Measurements from ENCODE around the gene WFDC11. TPM values are rescaled to one million over a fixed set of nuclear protein-coding genes. Genes with fewer than 3 reads are reported as not detected.
"Not testable (repeated sequence)": the region's sequence is repeated elsewhere in the genome, so short reads cannot be mapped to it uniquely, and the experiment has no call there.

Gene WFDC11
- total RNA-seq, result not detected

DNA sequence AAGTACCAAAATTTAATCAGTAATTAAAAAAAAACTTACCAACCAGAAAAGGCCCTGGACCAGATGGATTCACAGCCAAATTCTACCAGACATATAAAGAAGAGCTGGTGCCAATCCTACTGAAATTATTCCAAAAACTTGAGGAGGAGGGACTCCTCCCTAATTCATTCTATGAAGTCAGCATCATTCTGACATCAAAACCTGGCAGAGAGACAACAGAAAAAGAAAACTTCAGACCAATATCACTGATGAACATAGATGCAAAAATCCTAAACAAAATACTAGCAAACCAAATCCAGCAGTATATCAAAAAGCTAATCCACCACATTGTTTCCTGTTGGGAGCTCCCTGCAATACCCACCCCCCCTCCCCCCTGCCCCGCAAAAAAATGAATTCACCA lies at the start of gene WFDC11:
WFDC11 (minus strand) TSS at position 101 of the 400 bp plus-strand sequence. CDS start 19,639 bp downstream, outside the sequence.
- DNase-seq (ENCODE audit: low read depth in 2 of 3, low spot score in 2 of 3), result no peak

DNA sequence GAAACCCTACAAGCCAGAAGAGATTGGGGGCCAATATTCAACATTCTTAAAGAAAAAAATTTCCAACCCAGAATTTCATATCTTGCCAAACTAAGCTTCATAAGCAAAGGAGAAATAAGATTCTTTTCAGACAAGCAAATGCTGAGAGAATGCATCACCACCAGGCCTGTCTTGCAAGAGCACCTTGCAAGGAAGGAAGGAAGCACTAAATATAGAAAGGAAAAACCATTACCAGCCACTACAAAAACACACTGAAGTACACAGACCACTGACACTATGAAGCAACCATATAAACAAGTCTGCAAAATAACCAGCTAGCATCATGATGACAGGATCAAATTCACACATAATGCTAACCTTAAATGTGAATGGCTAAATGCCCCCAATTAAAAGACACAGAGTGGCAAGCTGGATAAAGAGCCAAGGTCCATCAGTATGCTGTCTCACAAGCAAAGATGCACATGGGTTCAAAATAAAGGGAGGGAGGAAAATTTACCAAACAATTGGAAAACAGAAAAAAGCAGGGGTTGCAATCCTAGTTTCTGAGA lies 46.2 kb upstream of the WFDC11 start:
- not testable (repeated sequence) for DNase-seq (ENCODE audit: low read depth in 2 of 3, low spot score in 2 of 3)

DNA sequence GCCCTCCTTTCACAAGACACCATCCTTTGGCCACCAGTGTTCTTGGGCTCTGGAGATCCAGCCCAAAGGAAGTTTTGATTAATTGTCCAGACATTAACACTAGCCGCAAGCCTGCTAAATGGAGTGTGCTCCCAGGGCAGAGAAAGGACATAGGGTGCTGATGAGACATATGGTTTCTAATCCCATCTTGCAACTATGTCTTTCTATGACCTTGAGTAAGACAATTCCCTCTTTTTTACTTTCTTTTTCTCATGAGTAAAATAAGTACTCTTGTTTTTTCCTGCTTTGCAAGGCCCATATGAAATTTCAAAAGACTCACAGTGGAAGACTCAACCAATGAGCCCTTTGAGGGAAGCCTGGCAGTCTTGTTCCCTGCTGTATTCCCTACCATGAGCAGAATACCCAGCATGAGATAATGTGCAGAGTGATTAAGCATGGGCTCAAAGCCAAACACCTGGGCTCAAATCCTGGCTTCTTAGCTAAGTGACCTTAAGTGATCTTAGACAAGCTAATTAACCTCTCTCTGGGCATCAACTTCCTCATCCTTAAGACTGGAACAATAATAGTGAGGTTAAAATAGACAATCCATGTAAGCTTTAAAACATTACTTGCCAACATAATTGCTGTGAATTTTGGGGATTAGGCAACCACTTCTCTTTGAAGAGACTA lies 35.1 kb upstream of the WFDC11 start, which contains the start of gene WFDC10B:
WFDC10B (minus strand) TSS at position 51 of the 669 bp plus-strand sequence. CDS start 19,027 bp downstream, outside the sequence.
- no peak for DNase-seq (ENCODE audit: low read depth in 2 of 3, low spot score in 2 of 3)

DNA sequence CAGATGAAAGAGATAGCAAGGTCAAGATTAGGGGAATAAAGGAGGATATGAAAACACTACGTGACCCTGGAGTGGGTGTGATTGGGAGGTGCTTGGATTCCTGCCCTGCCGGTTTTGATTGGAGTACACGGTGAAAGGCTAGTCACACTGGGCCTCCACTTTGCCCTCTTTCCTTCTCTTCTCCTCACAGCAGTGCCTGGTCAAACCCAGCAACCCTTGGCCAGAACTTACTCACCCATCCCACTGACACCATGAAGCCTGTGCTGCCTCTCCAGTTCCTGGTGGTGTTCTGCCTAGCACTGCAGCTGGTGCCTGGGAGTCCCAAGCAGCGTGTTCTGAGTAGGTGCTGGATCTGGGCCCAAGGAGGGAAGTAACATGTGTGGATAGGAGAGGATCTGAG lies 31.8 kb upstream of the WFDC11 start, which contains the start of gene WFDC13:
WFDC13 (plus strand) TSS at position 166 of the 400 bp plus-strand sequence; CDS start at position 252, 86 bp downstream.
- DNase-seq (ENCODE audit: low read depth in 2 of 3, low spot score in 2 of 3), result no peak

DNA sequence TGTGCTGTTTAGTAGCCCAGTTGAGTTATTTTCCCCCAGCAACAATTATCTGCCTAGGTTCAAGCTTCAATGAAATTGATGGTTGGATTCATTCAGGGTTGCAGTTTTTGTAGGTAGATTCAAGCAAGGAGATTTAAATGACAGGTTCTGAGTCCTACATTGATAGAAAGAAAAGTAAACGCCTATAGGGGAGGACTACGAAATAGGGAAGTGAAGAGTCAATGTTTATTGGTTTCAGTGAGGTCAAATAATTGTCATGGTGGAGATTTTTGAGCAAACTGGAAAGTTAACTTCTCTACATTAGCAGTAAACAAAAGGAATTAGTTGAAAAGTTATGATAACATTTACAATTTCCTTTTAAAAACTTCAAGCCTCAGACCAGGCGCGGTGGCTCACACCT lies 31.1 kb upstream of the WFDC11 start:
- DNase-seq (ENCODE audit: low read depth in 2 of 3, low spot score in 2 of 3), result no peak

DNA sequence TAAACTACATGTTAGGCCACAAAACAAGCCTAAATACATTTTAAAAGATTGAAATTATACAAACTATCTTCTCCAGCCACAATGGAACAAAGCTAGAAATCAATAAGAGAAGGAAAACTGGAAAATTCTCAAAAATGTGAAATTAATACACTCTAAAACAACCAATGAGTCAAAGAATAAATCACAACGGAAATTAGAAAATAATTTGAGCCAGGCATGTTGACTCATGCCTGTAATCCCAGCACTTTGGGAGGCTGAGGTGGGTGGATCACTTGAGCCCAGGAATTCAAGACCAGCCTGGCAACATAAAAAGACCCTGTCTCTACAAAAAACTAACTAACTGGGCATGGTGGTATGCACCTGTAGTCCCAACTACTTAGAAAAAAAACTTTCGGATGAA lies 25.5 kb upstream of the WFDC11 start:
- no peak for DNase-seq (ENCODE audit: low read depth in 2 of 3, low spot score in 2 of 3)

DNA sequence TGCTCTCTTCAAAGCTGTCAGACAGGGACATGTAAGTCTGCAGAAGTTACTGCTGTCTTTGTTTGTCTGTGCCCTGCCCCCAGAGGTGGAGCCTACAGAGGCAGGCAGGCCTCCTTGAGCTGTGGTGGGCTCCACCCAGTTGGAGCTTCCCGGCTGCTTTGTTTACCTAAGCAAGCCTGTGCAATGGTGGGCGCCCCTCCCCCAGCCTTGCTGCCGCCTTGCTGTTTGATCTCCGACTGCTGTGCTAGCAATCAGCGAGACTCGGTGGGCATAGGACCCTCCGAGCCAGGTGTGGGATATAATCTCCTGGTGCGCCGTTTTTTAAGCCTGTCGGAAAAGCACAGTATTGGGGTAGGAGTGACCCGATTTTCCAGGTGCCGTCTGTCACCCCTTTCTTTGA lies 23.3 kb upstream of the WFDC11 start:
- DNase-seq (ENCODE audit: low read depth in 2 of 3, low spot score in 2 of 3), result not testable (repeated sequence)

DNA sequence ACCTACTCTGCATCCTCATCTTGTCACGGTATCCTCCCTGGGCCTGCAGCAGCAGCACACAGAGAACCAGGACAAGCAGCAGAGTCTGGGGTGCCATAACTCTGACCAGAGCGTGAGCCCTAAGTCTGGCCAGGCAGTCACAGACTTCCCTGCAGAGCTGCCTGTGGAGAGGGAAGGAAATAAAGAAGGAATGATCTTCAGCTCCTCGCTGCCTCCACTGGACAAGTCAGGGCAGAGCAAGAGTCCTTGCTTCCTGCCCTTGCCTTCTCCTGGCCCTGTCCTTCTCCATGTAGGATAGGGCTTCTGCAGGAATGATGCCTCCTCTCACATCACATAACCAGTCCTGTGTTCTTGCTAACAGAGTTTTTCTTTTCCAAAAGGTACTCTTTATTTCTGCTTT lies 15.9 kb upstream of the WFDC11 start:
- DNase-seq (ENCODE audit: low read depth in 2 of 3, low spot score in 2 of 3), result no peak

DNA sequence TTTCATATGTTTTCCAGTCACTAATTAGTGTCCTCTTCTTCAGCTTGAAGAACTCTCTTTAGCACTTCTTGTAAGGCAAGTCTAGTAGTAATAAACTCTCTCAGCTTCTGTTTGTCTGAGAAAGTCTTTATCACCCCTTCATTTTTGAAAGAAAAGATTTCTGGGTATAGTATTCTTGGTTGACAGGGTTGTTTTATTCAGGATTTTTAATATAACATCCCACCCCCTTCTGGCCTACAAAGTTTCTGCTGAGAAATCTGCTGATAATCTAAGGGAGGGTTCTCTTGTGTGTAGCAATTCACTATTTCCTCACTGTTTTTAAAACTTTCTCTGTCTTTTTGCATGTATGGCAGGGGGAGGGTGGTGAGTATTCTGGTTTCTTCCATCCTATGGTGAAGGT lies 9.6 kb upstream of the WFDC11 start:
- no peak for DNase-seq (ENCODE audit: low read depth in 2 of 3, low spot score in 2 of 3)

DNA sequence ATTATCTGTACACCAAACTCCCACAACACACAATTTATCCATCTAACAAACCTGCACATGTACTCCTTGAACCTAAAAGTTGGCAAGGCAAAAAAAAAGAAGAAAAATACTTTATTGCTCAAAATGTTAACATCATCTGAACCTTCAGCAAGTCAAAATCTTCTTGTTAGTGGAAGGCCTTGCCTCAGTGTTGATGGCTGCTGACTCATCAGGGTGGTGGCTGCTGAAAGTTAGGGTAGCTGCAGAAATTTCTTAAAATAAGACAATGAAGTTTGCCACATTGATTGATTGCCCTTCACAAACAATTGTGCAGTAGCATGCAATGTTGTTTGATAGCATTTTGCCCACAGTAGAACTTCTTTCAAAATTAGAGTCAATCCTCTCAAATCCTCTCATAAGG lies 2.7 kb upstream of the WFDC11 start:
- no peak for DNase-seq (ENCODE audit: low read depth in 2 of 3, low spot score in 2 of 3)

DNA sequence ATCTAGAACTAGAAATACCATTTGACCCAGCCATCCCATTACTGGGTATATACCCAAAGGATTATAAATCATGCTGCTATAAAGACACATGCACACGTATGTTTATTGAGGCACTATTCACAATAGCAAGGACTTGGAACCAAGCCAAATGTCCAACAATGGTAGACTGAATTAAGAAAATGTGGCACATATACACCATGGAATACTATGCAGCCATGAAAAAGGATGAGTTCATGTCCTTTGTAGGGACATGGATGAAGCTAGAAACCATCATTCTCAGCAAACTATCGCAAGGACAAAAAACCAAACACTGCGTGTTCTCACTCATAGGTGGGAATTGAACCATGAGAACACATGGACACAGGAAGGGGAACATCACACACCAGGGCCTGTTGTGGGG lies 13.0 kb downstream of the WFDC11 start:
- not testable (repeated sequence) for DNase-seq (ENCODE audit: low read depth in 2 of 3, low spot score in 2 of 3)

DNA sequence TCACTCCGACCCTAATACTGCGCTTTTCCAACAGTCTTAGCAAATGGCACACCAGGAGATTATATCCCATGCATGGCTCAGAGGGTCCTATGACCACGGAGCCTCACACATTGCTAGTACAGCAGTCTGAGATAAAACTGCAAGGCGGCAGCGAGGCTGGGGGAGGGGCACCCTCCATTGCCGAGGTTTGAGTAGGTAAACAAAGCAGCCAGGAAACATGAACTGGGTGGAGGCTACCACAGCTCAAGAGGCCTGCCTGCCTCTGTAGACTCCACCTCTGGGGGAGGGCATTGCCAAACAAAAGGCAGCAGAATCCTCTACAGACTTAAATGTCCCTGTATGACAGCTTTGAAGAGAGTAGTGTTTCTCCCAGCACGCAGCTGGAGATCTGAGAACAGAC lies 18.3 kb downstream of the WFDC11 start:
- DNase-seq (ENCODE audit: low read depth in 2 of 3, low spot score in 2 of 3), result not testable (repeated sequence)

DNA sequence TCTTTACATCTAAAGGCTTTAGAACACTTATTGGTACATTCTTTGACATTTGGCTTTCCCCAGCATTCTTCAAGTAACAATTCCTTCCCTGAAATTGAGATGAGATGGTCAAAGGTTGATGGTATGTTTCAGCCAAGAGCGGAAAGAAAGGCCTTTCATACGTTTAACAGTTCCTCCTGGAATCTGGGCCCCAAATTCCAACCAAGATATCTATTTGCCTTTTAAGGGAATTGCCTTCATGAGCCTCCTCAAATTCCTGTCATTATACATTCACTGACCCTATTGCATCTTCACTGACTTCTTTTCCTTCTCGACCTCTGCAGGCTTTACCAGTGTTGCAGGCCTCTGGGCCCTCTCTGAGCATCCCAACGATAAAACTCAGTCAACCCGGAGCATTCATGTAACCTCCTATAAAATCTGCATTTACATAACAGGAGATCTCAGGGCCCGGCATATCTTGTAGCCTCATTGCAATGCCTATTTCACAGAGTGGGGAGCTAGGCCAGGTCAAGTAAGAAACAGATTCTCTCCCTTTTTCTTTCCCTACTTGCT lies 20.7 kb downstream of the WFDC11 start:
- DNase-seq (ENCODE audit: low read depth in 2 of 3, low spot score in 2 of 3), result no peak

DNA sequence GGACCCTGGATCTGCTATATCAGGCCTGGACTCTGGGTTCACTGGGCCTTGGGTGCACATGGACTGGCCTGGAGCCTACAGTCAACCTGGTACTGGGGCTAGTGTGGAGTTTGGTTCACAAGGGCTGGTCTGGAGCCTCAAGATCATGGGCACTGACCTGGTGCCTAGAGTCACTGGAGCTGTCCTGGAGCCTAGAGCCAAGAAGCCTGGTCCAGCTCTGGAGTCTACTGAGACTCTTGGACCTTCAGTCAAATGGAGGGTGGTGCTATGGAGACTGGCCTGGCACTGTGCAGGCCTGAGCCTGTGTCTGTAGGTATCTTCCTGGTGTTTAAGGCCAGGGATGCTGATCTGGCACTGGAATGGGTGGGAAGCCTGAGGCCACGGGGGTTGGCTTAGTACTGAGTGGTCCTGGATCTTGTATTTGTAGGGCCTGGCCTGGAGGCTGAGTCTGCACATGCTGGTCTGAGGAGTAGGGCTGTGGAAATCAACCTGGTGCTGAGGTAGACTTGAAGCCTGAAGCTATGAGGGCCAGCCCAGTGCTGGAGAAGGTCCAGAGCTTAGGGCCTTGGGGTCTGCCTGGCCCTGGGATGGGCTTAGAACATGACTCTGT lies 22.5 kb downstream of the WFDC11 start:
- DNase-seq (ENCODE audit: low read depth in 2 of 3, low spot score in 2 of 3), result no peak

DNA sequence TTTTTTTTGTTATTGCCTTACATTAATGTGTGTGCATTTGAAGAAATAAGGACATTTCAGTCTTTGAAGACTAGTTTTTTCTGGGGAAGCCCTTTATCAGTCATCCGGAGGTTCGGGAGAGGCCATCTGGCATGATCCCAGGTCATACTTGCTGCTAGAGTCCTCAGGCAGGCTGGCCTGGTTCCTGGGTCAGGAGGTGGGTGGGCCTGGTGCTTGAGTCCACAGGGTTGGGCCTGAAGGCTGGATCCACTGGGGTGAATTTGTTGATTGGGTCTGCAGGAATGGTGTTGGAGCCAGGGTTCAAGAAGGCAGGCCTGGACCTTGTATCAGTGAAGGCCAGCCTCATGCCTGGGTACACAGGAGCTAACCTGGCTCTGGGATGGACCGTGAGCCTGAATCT lies 23.2 kb downstream of the WFDC11 start:
- DNase-seq (ENCODE audit: low read depth in 2 of 3, low spot score in 2 of 3), result no peak

DNA sequence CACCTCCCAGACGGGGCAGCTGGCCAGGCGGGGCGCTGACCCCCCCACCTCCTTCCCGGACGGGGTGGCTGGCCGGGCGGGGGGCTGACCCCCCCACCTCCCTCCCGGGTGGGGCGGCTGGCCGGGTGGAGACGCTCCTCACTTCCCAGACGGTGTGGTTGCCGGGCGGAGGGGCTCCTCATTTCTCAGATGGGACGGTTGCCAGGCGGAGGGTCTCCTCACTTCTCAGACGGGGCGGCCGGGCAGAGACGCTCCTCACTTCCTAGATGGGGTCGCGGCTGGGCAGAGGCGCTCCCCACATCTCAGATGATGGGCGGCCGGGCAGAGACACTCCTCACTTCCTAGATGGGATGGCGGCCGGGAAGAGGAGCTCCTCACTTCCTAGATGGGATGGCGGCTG lies 24.2 kb downstream of the WFDC11 start:
- DNase-seq (ENCODE audit: low read depth in 2 of 3, low spot score in 2 of 3), result not testable (repeated sequence)

DNA sequence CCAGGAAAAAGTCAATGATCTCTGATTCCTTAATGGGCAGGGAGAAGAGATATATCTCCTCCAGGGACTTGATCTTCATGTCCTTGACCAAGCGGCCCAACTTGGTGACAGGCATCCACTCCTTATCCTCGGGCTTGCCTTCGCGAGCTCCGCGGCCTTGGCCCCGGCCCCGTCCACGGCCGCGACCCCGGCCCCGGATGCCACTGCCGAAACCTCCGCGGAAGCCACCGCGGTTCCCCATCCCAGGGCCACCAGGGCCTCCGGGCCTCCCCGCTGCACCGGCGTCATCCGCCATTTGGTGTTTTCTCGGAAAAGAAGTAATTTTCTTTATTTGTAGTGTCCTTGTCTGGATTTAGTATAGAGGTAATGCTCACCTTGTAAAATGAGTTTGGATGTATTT lies 29.0 kb downstream of the WFDC11 start:
- not testable (repeated sequence) for DNase-seq (ENCODE audit: low read depth in 2 of 3, low spot score in 2 of 3)

DNA sequence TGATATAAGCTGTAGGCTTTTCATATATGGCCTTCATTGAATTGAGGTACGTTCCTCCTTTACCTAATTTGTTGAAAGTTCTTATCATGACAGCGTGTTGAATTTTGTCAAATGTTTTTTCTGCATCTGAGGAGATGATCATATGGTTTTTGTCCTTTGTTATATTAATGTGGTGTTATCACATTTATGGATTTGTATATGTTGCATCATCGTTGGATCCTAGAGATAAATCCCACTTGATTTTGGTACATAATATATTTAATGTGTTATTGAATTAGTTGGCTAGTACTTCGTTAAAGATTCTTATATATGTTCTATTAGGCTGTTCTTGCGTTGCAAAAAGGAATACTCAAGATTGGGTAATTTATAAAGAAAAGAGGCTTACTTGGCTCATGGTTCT lies 30.4 kb downstream of the WFDC11 start:
- DNase-seq (ENCODE audit: low read depth in 2 of 3, low spot score in 2 of 3), result no peak

DNA sequence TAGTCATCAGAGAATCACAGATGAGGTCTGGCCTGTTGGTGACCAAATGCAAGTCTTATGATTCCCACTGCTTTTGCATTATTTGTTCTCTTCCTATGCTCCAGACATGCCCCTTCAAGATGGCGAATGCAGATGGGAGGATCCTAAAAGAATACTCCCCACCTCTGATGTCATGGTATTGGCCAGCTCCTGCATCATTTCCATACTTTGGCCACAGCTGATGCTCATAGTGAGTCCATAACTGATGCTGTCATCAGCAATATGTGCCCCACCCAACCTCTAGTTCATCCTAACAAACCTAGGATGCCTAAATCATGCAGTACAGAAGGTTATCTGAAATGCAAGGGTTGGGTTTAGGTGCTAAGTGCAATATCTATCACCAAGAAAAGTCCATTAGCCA lies 33.5 kb downstream of the WFDC11 start:
- no peak for DNase-seq (ENCODE audit: low read depth in 2 of 3, low spot score in 2 of 3)

DNA sequence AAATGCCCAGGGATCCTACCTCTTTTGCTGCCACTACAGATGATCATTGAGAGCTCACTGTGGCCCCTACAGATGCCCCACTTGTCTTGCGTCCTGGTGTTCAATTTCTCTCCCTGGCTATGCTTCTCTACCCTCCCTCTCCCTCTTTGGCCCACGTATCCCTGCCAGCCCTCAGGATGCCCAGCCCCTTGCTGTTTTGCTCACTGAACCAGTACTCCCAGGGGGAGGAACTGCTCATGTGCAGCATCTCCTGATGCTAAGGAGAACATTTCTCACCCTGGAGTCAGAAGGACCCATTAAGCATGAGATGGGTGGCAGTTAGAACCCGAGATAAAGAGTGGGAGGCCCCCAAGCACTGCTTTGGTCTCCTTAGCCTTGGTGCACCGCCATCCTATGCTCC lies 38.9 kb downstream of the WFDC11 start, which contains the start of gene WFDC9:
WFDC9 (minus strand) TSS at position 101 of the 400 bp plus-strand sequence. CDS start 21,103 bp downstream, outside the sequence.
- DNase-seq (ENCODE audit: low read depth in 2 of 3, low spot score in 2 of 3), result no peak

DNA sequence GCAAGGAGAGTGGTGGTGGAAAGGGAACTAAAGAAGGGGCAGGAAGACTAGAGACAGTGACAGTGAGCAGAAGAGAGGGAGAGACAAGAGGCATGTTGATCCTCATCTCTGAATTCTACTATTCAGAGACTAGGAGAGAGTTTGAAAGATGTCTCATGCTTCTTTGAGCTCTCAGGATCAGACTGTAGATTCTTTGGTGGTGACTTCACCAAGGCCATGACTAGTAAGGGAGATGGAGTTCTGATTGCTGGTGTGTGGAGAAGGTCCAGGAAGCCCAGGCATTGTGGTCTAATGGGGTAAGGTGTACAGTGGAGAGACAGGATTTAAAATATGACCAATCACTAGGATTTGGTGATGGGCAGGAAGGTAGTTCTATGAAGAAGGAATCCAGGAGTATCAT lies 39.7 kb downstream of the WFDC11 start:
- DNase-seq (ENCODE audit: low read depth in 2 of 3, low spot score in 2 of 3), result no peak

Measured in hematopoietic multipotent progenitor cell (in vitro differentiated cells).